GM19372 (cell line): Measurements from ENCODE around the gene PRPF4.

Experiments used
- ATAC-seq: cut with Tn5 transposase; IDR thresholded peaks from one replicate; pipeline ENCODE4 v1.9.1; 2021; ENCODE audit warnings: mild to moderate bottlenecking, low read depth, moderate library complexity; ENCODE audit not compliant: unreplicated experiment

The PRPF4 gene

GRCh38 chr9:113309204-113309813 lies 33.9 kb downstream of the PRPF4 start:
- ATAC-seq = no peak

- ATAC-seq = no peak
Observed at GRCh38 chr9:113310538-113310937, 35.1 kb downstream of the PRPF4 start.

GRCh38 chr9:113311961-113312360 lies 36.5 kb downstream of the PRPF4 start:
- ATAC-seq = no peak

- ATAC-seq = no peak
Observed at GRCh38 chr9:113313261-113313660, 37.8 kb downstream of the PRPF4 start.

- no peak for ATAC-seq
Observed at GRCh38 chr9:113315231-113315630, 39.8 kb downstream of the PRPF4 start.

GRCh38 chr9:113316030-113316429 lies 40.6 kb downstream of the PRPF4 start:
- no peak for ATAC-seq

- ATAC-seq = no peak
Observed at GRCh38 chr9:113317777-113318176, 42.3 kb downstream of the PRPF4 start.

- ATAC-seq = no peak
Observed at GRCh38 chr9:113319054-113319453, 43.6 kb downstream of the PRPF4 start.

GRCh38 chr9:113320051-113320450 lies 44.6 kb downstream of the PRPF4 start:
- ATAC-seq = no peak

GRCh38 chr9:113322671-113323070 lies 47.2 kb downstream of the PRPF4 start:
- ATAC-seq = no peak

GRCh38 chr9:113326230-113326629 lies 50.8 kb downstream of the PRPF4 start:
- no peak for ATAC-seq

GRCh38 chr9:113328045-113328782 lies 52.8 kb downstream of the PRPF4 start:
- no peak for ATAC-seq

GRCh38 chr9:113331780-113332179 lies 56.3 kb downstream of the PRPF4 start:
- no peak for ATAC-seq

- ATAC-seq = no peak
Observed at GRCh38 chr9:113337714-113338113, 62.3 kb downstream of the PRPF4 start.

- peak; percentile 100 for ATAC-seq
Observed at GRCh38 chr9:113340011-113340699, 64.7 kb downstream of the PRPF4 start, which contains the start of gene WDR31. WDR31 (minus strand) TSS chr9:113340275; CDS start chr9:113332022, 8,253 bp downstream.

- ATAC-seq = no peak
Observed at GRCh38 chr9:113341712-113342410, 66.4 kb downstream of the PRPF4 start.
